Erythroblast (primary cell): ENCODE measurements around the gene NWD2.

Experiments
- GATA1 ChIP-seq: IDR thresholded peaks from 2 replicates; pipeline ENCODE4 v1.6.1; 2011; ENCODE audit warnings: low read depth, mild to moderate bottlenecking, control low read depth, low read length, moderate library complexity
- POLR2A ChIP-seq: IDR thresholded peaks from 2 replicates; pipeline ENCODE4 v1.6.1; 2011; ENCODE audit warnings: mild to moderate bottlenecking, low read length

DNA sequence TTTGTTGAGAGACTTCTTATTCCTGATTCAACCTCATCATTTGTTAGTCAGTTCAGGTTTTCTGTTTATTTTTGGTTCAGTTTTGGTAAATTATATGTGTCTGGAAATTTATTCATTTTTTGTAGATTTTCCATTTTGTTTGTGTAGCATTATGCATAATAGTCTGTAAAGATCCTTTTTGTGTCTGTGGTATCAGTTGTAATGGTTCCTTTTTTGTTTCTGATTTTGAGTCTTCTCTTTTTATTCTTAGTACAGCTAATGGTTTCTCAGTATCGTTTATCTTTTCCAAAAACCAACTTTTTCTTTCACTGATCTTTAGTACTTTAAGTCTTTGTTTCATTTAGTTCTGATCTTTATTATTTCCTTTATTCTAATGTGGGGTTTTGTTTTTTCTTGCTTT, 61.4 kb downstream of the NWD2 start:
- TF ChIP-seq POLR2A (no peak), GATA1 (no peak)
